Neural progenitor cell (in vitro differentiated cells): Measurements from ENCODE around the gene PIK3CD.

Source experiments
- CTCF ChIP-seq: fragments of 200-600 bp; sonication (generic); IDR thresholded peaks from 2 replicates; pipeline ENCODE4 v1.5.1; 2017; ENCODE audit warnings: antibody characterized with exemption, mild to moderate bottlenecking
- EZH2 ChIP-seq: fragments of 200-600 bp; sonication (generic); IDR thresholded peaks from 2 replicates; pipeline ENCODE4 v1.6.1; 2017; ENCODE audit warnings: antibody characterized with exemption, mild to moderate bottlenecking, moderate library complexity
- EZH2phosphoT487 ChIP-seq: fragments of 200-600 bp; sonication (generic); IDR thresholded peaks from 2 replicates; pipeline ENCODE4 v1.6.1; 2017; ENCODE audit warnings: antibody characterized with exemption

DNA sequence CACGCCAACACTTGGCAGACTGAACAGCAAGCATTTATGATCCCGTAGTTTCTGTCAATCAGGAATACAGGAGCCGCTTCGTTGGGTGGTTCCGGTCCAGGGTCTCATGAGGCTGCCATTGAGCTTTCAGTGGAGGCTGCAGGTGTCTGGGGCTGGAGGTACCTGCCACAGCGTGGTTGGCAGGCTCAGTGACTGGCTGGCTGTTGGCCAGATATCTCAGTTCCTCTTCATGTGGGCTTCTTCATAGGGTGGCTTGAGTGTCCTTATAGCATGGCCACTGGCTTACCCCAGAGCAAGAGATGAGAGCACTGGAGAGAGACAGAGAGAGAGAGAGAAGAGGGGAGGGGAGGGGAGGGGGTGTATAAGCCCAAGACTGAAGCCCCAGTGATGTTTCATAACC lies 29.3 kb downstream of the PIK3CD start:
- TF ChIP-seq CTCF (no peak), EZH2 (no peak), EZH2phosphoT487 (no peak)
